Measurements from ENCODE around the gene CCDC183. TPM values are rescaled to one million over a fixed set of nuclear protein-coding genes. Genes with fewer than 3 reads are reported as not detected.

The CCDC183 gene
- total RNA-seq, 2 donors from 2014 or later, result 2.4 to 20.0 TPM

GRCh38 chr9:136847088-136847825 is 51.1 kb downstream of the CCDC183 start:
- intact Hi-C loops (cut with DNase I), result loop anchor here (10.0 kb wide), 1 partner anchor 52 kb away; the partner anchor contains the start of genes CCDC183 and TMEM141
- peak; percentile 89 for DNase-seq
- H3K4me3 ChIP-seq, result peak overlapping the region; percentile 84
- no peaks in the 10 kb centered on the region for H3K36me3 ChIP-seq
- TF ChIP-seq CTCF (IDR thresholded peaks at IDR 0.05), result no peak
- H3K9me3 ChIP-seq, result no peaks in the 10 kb centered on the region
- H3K4me1 ChIP-seq, result peaks cover 24% of the 10 kb centered on the region
- H3K27me3 ChIP-seq, result peaks cover 19% of the 10 kb centered on the region
- H3K9ac ChIP-seq (ENCODE audit: low read depth in 2 of 2, low read length in 2 of 2), result peak overlapping the region; percentile 96 to 99
- peak overlapping the region; percentile 89 for H3K27ac ChIP-seq

GRCh38 chr9:136847826-136848392 is 51.8 kb downstream of the CCDC183 start:
- H3K36me3 ChIP-seq, result no peaks in the 10 kb centered on the region
- peaks cover 20% of the 10 kb centered on the region for H3K4me1 ChIP-seq
- H3K27ac ChIP-seq, result peak overlapping the region; percentile 89
- intact Hi-C loops (cut with DNase I), result loop anchor here (10.0 kb wide), 1 partner anchor 53 kb away; the partner anchor contains the start of genes CCDC183 and TMEM141
- TF ChIP-seq CTCF (IDR thresholded peaks at IDR 0.05), result no peak
- no peaks in the 10 kb centered on the region for H3K9me3 ChIP-seq
- H3K27me3 ChIP-seq, result peaks cover 19% of the 10 kb centered on the region
- H3K4me3 ChIP-seq, result peak overlapping the region; percentile 84
- peak overlapping the region; percentile 96 to 99 for H3K9ac ChIP-seq (ENCODE audit: low read depth in 2 of 2, low read length in 2 of 2)
- DNase-seq, result peak; percentile 95

GRCh38 chr9:136848393-136849037 is 52.4 kb downstream of the CCDC183 start:
- intact Hi-C loops (cut with DNase I), result loop anchor here (10.0 kb wide), 1 partner anchor 54 kb away; the partner anchor contains the start of genes CCDC183 and TMEM141
- peak overlapping the region; percentile 96 to 99 for H3K9ac ChIP-seq (ENCODE audit: low read depth in 2 of 2, low read length in 2 of 2)

GRCh38 chr9:136849038-136849959 is 53.2 kb downstream of the CCDC183 start, which contains the start of gene PHPT1:
PHPT1 (plus strand) TSS chr9:136849409; CDS start chr9:136849431, 22 bp downstream.
- peak within 1 kb of the TSS; percentile 96 to 99 for H3K9ac ChIP-seq (ENCODE audit: low read depth in 2 of 2, low read length in 2 of 2)
- peak within 1 kb of the TSS; percentile 84 for H3K4me3 ChIP-seq
- H3K36me3 ChIP-seq, result no peaks in the 10 kb centered on the region
- H3K4me1 ChIP-seq, result peaks cover 6% of the 10 kb centered on the region
- peaks cover 14% of the 10 kb centered on the region for H3K27me3 ChIP-seq
- TF ChIP-seq CTCF (IDR thresholded peaks at IDR 0.05), result no peak
- intact Hi-C loops (cut with DNase I), result loop anchor here (10.0 kb wide), 1 partner anchor 54 kb away; the partner anchor contains the start of genes CCDC183 and TMEM141
- peak; percentile 98 for DNase-seq
- no peaks in the 10 kb centered on the region for H3K9me3 ChIP-seq
- H3K27ac ChIP-seq, result peak within 1 kb of the TSS; percentile 89

More at GRCh38 chr9:136848393-136849037, 52.4 kb downstream of the CCDC183 start:
- H3K27me3 ChIP-seq, result peaks cover 19% of the 10 kb centered on the region
- peak overlapping the region; percentile 89 for H3K27ac ChIP-seq
- H3K4me3 ChIP-seq, result peak overlapping the region; percentile 84
- DNase-seq, result peak; percentile 59
- H3K36me3 ChIP-seq, result no peaks in the 10 kb centered on the region
- no peak for TF ChIP-seq CTCF (IDR thresholded peaks at IDR 0.05)
- no peaks in the 10 kb centered on the region for H3K9me3 ChIP-seq
- peaks cover 14% of the 10 kb centered on the region for H3K4me1 ChIP-seq

All from colonic mucosa (tissue), 4 donors.